Activated effector memory CD4-positive, alpha-beta T cell treated with anti-CD3 and anti-CD28 coated beads, Interleukin-2, amount 50 U/mL, for 16 hours (primary cell): ENCODE measurements around the gene C8G.

Experiments used
- DNase-seq: peaks from one replicate; pipeline ENCODE4 v3.0.0-alpha.2; 2020

C8G gene

DNA sequence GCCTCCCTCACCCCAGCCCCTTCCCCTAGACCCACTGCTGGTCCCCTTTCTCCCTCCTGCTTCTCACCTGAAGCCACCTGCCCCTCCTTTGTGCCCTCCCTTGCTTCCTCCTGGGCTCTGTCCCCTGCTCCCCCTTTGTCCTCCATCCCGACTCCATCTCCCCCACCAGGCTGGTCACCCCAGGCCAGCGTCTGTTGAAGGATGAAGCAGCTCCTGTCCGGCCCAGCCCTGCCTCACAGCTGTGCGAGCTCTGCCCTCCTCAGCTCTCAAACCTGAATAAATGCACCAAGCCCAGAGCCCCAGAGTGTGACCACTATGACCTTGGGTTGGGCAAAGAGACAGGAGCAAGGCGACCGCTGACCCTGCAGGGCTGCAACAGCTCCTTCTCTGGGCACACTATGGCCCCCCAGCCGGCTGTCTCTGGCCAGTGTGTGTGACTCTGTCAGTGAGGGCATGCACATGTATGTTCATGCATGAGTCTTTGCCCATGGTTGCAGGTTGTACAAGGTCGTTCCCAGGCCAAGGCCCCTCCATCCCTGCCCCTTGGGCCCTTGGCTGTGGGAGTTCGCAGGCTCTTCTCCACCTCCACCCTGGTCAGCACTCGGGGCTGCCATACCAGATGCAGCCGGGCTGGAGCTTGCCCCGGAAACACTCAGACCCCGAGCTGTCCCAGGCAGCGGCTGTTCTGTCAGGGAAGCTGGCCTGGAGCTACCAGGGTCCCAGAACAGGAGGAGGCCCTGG lies 10.3 kb downstream of the C8G start:
- DNase-seq, result no peak

DNA sequence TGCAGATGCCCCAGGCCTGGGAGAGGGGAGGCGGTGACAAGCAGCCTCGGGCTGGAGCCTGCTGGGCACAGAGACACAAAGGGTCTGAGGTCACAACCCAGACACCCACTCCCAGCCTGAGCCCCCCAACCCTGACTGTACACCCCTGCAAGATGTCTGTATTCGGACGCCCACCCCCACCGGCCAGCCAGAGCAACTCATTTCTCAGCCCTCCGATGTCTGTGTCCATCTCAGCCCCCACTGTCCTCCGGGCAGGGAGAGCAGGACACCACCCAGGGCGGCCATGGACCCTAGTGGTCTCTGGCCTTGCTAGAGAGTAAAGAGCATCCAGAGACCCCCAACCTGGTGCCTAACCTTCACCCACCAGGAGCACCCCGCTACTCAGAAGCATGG lies 10.9 kb downstream of the C8G start:
- no peak for DNase-seq

DNA sequence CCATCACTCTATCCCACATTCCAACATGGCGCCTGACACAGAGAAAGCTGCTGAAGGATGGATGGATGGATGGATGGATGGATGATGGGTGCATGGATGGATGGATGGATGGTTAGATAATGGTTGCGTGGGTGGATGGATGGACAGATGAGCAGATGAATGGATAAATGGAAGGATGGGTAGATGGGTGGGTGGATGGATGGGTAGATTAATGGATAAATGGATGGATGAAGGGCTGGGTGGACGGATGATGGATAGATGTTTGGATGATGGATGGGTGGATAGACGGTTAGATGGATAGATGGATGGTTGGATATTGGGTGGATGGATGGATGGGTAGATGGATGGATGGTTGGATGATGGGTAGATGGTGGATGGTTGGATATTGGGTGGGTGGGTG lies 11.6 kb downstream of the C8G start:
- DNase-seq, result no peak

DNA sequence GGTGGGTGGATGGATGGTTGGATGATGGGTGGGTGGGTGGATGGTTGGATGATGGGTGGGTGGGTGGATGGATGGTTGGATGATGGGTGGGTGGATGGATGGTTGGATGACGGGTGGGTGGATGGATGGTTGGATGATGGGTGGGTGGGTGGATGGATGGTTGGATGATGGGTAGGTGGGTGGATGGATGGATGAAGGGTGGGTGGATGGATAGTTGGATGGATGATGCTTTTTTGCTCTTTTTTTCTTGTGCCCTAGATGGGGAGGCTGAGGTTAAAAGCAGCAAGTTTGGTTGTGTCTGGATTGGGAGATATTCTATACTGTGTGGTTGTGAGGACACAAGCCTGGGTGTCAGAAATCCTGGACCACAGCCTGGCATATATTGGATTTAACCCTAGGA lies 12.4 kb downstream of the C8G start:
- no peak for DNase-seq

DNA sequence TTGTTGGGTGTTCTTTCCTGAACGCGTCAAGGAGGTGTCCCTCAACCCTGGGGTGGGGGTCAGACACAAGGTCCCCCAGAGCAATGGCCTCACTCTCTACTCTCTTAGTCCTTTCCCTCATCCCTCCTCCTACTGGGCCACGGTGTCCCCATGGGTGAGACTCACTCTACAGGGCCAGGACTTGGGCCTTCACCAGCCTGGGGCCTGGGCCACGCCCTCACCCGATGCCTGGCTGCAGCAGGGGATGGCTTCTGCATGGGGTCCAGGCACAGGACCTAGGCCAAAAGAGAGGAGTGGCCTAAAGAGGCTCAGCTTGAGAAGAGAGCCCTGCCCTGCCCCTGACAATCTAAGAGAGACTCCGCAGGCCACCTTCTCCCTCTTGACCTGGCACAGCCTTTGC lies 12.9 kb downstream of the C8G start:
- DNase-seq, result no peak

DNA sequence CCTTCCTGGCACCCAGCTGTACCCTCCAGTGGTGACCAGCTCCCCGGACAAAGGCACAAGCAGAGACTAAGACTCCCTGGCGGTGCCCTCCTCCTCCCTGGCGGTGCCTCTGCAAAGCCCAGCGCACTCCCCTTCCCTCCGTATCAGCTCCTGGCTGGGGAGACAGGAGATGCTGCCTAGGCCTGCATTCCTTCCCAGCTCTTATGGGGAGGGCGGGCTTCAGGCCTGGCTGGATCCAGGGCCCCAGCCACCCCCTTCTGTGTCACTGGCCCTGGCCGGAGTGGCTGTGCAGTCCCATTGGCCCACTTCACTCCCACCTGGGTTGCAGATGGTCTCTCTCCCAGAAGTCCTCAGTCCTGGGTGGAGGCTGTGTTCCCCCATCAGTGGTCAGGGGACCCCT lies 13.4 kb downstream of the C8G start:
- DNase-seq, result no peak

DNA sequence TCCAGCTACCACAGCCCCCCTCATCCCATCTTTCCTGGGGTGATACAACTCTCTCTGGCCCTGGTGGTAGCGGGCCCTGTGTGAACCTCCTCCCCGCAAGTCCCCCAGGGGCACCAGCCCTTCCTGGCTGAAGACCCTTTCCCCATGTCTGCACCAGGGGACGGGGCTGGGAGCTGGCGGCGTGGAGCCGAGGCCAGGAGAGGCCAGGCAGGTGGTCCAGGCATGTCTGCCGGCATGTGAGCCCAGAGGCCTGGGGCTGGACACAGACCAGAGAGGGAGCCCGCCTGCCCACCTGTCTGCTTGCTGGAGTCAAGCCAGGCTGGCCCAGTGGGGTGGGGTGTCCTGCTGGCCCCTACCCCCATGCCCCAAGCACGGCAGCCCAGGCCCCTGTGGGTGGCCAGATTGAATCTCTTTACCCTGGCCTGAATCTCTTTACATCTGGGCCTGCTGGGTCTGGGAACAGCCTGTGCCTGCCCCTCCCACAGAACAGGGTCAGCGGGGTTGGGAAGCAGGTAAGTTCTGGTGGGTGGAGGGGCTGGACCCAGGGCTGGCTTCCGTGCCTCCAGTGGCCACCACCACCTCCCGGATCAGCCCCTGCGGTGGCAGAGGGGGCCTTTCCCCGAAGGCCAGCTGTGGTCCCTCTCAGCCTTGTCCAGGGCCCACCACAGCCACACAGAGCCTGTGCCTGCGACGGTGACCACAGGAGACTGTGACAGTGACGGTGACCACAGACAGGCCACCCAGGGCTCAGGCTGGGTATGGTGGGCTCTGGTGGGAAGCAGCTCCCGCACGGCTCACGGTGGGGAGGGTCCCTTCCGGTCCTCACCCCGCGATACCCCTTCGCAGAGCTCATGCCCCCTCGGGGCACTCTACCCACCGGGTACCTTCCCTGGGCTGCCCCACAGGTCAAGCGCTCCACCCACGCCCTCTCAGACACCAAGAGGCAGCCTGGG lies 14.1 kb downstream of the C8G start:
- no peak for DNase-seq

DNA sequence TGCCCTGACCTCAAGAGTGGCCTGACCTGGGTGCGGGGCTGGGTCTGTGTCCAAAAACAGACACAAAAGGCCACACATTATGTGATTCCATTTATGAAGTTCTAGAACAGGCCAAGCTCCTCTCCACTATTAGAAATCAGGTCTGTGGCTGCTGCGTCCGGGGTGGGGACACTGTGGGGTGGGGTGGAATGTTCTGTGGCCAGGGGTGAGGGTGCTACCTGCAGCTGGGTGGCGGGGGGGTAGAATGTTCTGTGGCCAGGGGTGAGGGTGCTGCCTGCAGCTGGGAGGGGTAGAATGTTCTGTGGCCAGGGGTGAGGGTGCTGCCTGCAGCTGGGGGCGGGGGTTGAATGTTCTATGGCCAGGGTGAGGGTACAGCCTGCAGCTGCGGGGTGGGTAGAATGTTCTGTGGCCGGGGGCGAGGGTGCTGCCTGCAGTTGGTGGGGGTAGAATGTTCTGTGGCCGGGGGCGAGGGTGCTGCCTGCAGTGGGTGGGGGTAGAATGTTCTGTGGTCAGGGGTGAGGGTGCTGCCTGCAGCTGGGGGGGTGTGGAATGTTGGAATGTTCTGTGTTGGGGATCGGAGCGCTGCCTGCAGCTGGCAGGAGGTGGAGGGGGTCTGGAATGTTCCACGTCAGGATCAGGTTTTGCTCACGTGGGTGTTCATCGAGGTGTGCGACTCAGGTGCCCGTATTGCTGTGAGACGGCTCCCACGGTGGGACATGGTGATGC lies 15.3 kb downstream of the C8G start:
- no peak for DNase-seq

DNA sequence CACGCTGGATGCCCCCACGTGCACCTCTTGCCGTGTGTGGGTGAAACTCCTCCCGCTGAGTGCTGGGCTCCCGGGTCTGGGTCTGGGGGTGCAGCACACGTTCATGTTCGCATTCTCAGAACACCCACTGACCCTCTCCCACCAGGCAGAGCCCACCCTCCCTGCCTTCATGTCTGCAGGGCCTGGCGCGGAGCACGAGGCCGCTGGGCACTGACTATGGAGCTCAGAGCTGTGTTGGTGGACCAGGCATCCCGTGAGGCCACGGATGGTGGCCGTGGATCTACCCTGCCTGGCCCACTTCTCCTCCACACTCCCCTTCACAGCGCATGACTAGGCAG lies 15.9 kb downstream of the C8G start:
- no peak for DNase-seq

DNA sequence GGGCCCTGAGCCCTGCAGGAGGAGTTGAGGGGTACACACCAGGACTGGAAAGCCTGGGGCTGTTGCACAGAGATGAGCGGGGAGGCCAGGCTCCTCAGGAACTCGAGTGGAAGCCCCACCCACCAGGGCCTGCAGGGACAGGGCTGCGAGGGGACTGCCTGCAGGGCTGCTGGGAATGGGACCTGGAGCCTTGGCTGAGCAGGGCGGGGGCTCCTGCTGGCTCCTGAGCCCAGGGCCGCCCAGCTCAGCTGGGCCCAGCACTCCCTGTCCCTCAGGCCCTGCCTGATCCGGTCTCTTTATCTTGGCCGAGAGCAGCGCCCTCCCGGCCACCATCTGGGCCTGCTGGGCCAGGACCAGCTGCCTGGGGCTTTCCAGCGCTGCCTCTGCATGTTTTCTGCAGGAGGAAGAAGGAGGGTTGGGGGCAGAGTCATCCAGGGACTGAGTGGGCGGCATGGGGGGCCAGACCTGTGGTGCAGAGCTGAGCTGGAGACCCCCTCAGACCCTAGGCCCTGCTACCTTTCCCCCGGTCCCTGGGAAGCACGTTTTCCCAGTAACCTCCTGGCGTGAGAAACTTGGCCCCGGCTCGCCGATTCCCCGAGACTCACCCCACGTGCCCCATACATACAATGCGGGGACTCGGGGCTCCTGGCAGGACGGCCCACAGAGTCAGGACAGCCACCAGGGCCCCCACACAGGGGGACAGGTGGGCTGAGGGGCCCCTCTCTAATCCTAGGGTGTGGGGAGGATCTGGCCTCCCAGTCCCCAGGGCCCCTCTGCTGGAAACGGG lies 16.4 kb downstream of the C8G start:
- no peak for DNase-seq

DNA sequence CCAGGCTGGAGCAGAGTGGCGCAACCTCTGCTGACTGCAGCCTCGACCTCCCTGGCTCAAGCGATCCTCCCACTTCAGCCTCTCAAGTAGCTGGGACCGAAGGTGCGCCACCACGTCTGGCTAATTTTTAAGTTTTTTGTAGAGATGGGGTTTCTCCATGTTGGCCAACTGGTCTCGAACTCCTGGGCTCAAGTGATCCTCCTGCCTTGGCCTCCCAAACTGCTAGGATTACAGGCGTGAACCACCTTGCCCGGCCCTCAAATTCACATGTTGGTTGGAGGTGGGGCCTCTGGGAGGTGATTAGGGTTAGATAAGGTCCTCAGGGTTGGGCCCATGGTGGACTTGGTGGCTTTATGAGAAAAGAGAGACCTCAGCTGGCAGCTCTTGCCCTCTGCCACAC lies 17.1 kb downstream of the C8G start:
- DNase-seq, result no peak

DNA sequence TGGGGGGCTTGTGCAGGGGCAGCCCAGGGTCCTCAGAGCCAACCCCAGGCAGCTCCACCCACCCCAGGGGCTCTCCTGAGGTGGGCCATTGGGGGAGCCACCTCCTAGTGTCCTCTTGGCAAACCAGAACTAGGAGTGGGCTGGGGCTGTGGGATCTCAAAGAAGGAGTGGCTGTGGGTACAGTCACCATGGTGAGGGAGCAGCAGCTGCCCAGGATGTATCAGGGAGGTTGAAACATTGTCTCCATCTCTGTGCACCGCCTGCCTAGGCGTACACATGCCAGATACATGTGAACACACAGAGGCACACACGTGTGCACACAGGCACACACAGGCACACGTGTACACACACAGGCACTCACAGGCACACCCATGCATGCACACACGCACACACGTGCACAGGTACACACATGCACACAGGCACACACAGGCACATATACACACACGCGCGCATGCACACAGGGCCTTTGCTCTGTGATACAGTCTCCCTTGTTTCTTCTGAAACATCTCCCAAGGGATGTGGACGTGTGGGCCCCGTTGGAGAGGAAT lies 17.7 kb downstream of the C8G start:
- DNase-seq, result no peak

DNA sequence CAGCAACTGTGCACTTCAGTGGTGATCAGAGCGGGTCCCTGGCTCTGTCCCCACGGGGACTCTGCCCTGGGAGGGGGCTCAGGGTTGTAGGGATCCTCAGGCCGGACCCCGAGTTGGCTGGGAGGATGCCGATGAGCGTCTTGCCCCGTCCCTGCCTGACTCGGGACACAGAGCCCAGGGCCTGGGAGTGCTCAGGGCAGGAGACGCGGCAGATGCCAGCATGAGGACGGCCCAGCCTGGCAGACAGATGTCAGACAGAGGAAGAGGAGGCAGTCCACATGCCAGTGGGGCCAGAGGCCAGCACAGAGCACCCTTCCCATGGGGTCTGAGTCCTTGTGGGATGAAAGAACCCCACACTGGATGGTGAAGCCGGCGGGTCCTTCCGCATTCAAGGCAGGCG lies 18.3 kb downstream of the C8G start:
- no peak for DNase-seq

DNA sequence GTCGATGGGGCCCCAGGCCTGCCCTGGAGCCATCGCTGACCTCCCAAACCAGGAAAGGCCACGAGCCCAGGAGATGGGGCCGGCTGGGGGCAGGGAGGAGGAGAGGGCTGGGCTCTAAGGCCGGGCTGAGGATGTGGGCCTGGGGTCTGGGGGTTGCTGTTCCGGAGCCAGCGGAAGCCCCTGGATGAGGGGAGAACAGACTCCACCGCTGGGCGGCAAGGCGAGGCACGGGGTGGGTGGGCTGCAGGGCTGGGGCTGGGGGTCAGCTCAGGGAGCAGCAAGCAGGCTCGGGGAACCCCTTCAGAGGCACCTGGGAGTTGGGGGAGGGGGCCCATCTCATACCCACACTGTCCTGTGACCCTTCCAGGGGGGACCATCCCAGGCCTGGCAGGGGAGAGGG lies 18.7 kb downstream of the C8G start:
- DNase-seq, result no peak

DNA sequence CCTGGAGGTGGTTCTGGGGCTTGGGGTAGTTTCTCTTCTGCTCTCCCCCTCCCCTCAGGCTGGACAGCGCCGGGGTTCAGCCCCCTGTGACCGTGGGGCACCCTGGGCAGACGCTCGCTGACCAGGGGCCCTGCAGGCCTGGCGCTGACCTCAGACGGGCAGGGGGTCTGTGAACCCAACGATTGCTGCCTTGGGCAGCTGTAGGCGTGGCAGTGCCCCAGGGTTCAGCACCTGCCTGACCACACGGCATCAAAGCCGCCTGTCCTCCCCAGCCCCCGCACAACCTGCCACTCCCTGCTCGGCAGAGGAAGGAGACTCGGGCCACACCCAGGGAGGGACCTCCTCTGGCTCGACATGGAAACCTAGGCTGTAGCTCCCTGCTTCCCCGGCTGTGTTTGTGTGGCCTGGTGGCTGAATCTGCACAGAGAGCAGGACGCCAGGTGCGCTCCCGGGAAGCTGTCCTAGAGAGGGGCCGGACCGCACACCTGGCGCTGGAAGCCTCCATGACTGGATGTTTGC lies 19.2 kb downstream of the C8G start:
- DNase-seq, result no peak

DNA sequence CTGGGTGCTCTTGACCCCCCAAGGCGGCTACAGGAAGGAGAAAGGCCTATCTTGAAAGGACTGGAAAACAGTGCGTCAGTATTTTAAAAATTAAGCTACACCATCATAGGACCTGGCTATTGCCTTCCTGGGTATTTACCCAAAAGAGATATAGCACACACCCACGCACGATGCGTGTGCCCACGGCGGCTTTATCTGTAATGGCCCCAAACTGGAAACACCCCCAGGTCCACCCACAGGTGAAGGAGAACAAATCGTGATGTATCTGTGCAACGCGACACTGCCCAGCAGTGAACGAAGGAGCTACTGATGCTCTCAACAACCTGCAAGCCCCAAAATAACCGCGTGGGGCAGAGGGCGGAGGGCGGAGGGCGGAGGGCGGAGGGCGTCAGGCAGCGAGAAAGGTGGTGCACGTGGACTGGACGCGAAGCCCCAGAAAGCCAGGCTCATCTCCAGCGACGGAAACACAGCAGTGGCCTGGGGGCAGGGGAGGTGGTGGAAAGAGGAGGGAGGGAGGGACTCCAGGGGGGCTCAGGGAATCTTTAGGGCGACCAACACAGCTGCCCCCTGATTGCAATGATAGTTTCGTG lies 19.9 kb downstream of the C8G start:
- DNase-seq, result no peak

DNA sequence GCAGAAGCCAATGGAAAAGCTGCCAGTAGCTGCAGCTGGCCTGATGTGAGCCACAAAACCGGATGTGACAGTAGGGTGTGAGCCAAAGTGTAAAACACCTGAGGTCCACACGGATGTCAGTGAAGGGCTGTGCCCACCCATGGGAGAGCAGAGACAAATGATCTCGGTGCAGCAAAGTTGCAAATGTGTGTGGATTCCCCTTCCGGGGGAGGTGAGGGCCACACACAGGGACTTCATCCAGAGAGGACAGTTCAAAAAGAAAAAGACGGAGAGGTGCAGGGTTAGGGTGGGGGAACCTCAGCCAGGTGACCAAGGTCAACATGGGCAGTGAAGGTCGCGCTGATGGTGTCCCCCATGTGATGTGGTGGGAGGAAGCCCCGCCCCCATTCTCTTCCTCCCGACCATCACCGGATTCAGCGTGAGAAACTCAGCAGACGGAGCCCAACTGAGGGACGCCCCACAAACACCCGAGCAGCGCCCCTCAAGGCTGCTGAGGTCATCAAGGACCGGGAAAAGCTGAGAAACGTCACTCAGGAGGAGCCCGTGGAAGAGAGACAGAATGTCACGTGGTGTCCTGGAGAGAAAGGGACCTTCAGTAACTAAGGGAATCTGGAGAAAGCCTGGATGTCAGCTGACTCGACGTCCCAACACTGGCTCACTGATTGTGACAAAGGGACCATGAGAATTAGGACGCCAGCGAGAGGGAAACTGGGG lies 20.9 kb downstream of the C8G start:
- peak; percentile 74 for DNase-seq

DNA sequence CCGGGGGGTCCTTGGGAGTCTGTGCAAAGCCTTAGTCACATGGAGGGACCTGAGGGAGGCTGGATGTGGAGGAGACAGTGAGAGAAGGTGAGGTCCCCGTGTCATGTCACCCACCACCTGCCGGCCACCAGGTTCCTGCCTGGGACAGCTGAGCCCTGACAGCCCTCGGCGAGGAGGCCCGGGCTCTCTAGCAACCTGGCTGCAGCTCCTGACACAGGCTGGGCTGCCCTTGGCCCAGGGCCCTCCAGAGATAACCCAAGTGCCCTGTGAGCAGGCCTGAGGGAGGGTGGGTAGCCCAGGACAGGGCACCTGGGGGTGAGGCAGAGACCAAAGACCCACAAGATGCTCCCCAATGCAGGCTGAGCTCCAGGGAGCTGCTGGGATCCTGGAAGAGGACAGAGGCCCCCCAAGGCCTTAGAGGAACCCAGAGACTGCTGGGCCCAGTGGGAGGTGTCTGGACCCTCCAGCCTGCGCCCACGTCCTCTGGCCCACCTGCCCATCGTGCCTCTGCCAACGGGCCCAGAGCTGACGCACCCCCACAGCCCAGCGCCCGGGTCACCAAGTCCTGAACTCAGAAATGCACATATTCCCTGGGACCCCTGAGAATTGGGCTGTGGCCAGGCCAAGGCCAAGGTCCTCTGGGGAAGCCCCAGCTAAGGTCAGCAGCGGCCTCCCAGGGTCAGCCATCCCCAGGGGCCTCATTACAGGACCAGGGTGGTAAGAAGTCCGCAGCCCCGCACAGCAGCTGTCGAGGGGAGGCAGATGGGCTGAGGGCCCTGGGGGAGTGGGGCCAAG lies 23.5 kb downstream of the C8G start:
- DNase-seq, result no peak

DNA sequence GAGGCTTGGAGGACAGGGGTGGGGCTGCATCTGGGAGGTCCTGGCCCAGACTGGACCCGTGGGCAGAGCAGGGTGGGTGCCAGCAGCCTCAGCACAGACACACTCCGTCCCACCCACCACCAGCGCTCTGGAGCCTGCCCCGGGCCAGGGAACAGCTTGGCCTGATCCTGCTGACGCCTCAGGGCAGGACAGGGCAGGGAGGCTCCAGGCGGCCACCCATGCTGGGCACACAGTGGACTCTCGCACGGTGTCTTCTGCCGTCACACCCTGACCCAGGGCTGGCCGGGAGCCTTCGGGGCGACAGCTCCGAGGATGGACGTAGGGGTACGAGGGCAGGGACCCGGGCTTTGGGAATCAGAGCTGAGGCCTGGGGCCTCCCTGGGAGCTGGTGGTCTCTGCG lies 24.1 kb downstream of the C8G start:
- DNase-seq, result no peak

DNA sequence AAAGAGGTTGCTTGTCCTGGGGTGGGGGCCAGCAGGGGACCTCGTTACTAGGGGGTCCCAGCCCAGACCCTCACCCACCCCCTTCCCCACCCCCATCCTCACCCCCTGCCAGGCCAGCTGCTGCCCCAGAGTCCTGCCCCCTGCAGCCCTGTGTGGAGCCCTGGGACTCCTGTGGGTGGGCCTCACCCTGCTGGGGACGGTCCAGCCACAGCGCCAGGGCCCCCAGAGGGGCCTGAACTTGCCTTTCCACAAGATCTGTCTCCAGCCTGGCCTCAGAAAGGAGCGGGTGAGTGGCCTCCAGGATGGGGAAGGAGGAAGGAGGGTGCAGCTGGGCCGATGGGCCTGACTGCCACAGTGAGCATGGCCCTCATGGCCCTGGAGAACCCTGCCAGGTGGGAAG lies 24.7 kb downstream of the C8G start:
- no peak for DNase-seq

DNA sequence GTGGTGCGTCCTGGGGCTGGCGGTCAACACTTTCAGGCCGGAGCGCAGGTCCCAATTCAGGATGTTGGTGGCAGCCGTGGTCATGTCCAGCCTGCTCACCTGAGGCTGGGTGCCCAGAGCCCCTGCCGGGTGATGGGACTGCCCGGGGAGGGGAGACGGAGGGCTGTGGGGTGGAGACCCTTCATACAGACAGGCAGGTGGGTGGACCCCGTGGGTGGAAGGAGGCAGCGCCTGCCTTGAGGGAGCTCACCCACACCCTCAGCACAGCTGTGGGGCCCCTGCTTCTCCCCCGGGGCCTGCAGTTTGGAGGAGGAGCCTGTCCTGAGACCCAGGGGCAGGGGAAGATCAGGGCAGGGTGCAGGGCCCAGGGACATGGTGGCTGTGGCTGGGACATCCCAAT lies 25.3 kb downstream of the C8G start:
- no peak for DNase-seq
